Measurements from ENCODE around the gene BMERB1. TPM values are rescaled to one million over a fixed set of nuclear protein-coding genes. Genes with fewer than 3 reads are reported as not detected.
"Not testable (repeated sequence)": the region's sequence is repeated elsewhere in the genome, so short reads cannot be mapped to it uniquely, and the experiment has no call there.

The BMERB1 gene
- total RNA-seq, 1 experiment from 2014 or later = 80.0 TPM

GRCh38 chr16:15452246-15452855, 18.0 kb downstream of the BMERB1 start:
- BruUV-seq (replicated peaks) = TSS peak; percentile 55
- no peak for DNase-seq (ENCODE audit: low read depth, low spot score)
- Histone ChIP-seq H3K27ac (ENCODE audit: low read length) (no peak overlapping the region), H3K36me3 (ENCODE audit: control insufficient read depth, insufficient read depth, low read length) (no peaks in the 10 kb centered on the region), H3K4me3 (ENCODE audit: low read depth in 2 of 2, low read length in 2 of 2) (no peak overlapping the region), H3K4me1 (ENCODE audit: control insufficient read depth, insufficient read depth, low read length) (no peaks in the 10 kb centered on the region), H3K27me3 (ENCODE audit: control insufficient read depth, insufficient read depth, low read length) (no peaks in the 10 kb centered on the region), H3K9me3 (ENCODE audit: control insufficient read depth, insufficient read depth, low read depth, low read length) (no peaks in the 10 kb centered on the region)
- TF ChIP-seq CTCF (IDR thresholded peaks at IDR 0.05) (no peak), REST (IDR thresholded peaks at IDR 0.05; ENCODE audit: insufficient read depth in 1 of 2, low read depth in 2 of 2, low read length in 1 of 2) (no peak), SIN3A (IDR thresholded peaks at IDR 0.05; ENCODE audit: borderline replicate concordance, insufficient read depth, low read depth, low read length) (no peak), TCF7L2 (IDR thresholded peaks at IDR 0.05; ENCODE audit: low read depth, low read length) (no peak), POLR2AphosphoS5 (IDR thresholded peaks at IDR 0.05; ENCODE audit: low read depth, low read length) (no peak)
- POLR2A ChIA-PET = interaction anchor here (0.6 kb wide), 1 partner anchor 15 kb away, joined by 3 read pairs; no protein-coding TSS in a partner anchor
- in situ Hi-C loops (cut with HindIII; ENCODE audit: low pct_unique_long_range_greater_than_20kb, low sequenced_read_pairs) = no loop called here
- peak; percentile 15; the same call in 1 of the 2 replicates for ATAC-seq
- CTCF ChIA-PET = no interaction called here
- intact Hi-C loops (cut with micrococcal nuclease; ENCODE audit: unreplicated experiment) = no loop called here

- DNase-seq (ENCODE audit: low read depth, low spot score); H3K9me3 ChIP-seq (ENCODE audit: control insufficient read depth, insufficient read depth, low read depth, low read length); ATAC-seq; H3K27ac ChIP-seq (ENCODE audit: low read length); H3K4me1 ChIP-seq (ENCODE audit: control insufficient read depth, insufficient read depth, low read length); intact Hi-C loops (cut with micrococcal nuclease; ENCODE audit: unreplicated experiment); H3K27me3 ChIP-seq (ENCODE audit: control insufficient read depth, insufficient read depth, low read length); in situ Hi-C loops (cut with HindIII; ENCODE audit: low pct_unique_long_range_greater_than_20kb, low sequenced_read_pairs); H3K4me3 ChIP-seq (ENCODE audit: low read depth in 2 of 2, low read length in 2 of 2); H3K36me3 ChIP-seq (ENCODE audit: control insufficient read depth, insufficient read depth, low read length); BruUV-seq (replicated peaks): not testable (repeated sequence)
- POLR2A ChIA-PET = interaction anchor here (0.6 kb wide), 1 partner anchor 46 kb away, joined by 5 read pairs; no protein-coding TSS in a partner anchor
- CTCF ChIA-PET = interaction anchor here (0.6 kb wide), 1 partner anchor 48 kb away, joined by 4 read pairs; no protein-coding TSS in a partner anchor
Measured at GRCh38 chr16:15453296-15453695, 18.9 kb downstream of the BMERB1 start.

GRCh38 chr16:15454933-15455332, 20.5 kb downstream of the BMERB1 start:
- H3K9me3 ChIP-seq (ENCODE audit: control insufficient read depth, insufficient read depth, low read depth, low read length); ATAC-seq; H3K4me3 ChIP-seq (ENCODE audit: low read depth in 2 of 2, low read length in 2 of 2); H3K4me1 ChIP-seq (ENCODE audit: control insufficient read depth, insufficient read depth, low read length); in situ Hi-C loops (cut with HindIII; ENCODE audit: low pct_unique_long_range_greater_than_20kb, low sequenced_read_pairs); POLR2A ChIA-PET; intact Hi-C loops (cut with micrococcal nuclease; ENCODE audit: unreplicated experiment); H3K27me3 ChIP-seq (ENCODE audit: control insufficient read depth, insufficient read depth, low read length); H3K27ac ChIP-seq (ENCODE audit: low read length); BruUV-seq (replicated peaks); DNase-seq (ENCODE audit: low read depth, low spot score); CTCF ChIA-PET; H3K36me3 ChIP-seq (ENCODE audit: control insufficient read depth, insufficient read depth, low read length): not testable (repeated sequence)
